Fibroblast of gingiva (primary cell): Measurements from ENCODE around the gene ORMDL2.
"Not testable (repeated sequence)": the region's sequence is repeated elsewhere in the genome, so short reads cannot be mapped to it uniquely, and the experiment has no call there.

Experiments used
- DNase-seq: peaks from one replicate; pipeline ENCODE4 v3.0.0-alpha.2; 2011; ENCODE audit warnings: low read depth

The ORMDL2 gene

GRCh38 chr12:55852740-55853139 lies 34.9 kb downstream of the ORMDL2 start:
- no peak for DNase-seq

GRCh38 chr12:55861396-55861795 lies 43.6 kb downstream of the ORMDL2 start:
- no peak for DNase-seq

- no peak for DNase-seq
Observed at GRCh38 chr12:55861871-55862270, 44.0 kb downstream of the ORMDL2 start.

GRCh38 chr12:55862286-55862685 lies 44.4 kb downstream of the ORMDL2 start:
- peak; percentile 28 for DNase-seq

DNA sequence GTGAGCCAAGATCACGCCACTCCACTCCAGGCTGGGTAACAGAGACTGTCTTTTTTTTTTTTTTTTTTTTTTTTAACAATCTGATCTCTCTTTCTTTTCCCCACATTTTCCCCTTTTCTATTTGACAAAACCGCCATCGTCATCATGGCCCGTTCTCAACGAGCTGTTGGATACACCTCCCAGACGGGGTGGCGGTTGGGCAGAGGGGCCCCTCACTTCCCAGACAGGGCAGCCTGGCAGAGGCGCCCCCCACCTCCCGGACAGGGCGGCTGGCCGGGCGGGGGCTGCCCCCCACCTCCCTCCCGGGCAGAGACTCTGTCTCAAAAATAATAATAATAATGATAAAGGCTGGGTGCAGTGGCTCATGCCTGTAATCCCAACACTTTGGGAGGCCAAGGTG lies 45.1 kb downstream of the ORMDL2 start:
- DNase-seq: not testable (repeated sequence)

GRCh38 chr12:55865327-55865726 lies 47.5 kb downstream of the ORMDL2 start:
- no peak for DNase-seq

DNA sequence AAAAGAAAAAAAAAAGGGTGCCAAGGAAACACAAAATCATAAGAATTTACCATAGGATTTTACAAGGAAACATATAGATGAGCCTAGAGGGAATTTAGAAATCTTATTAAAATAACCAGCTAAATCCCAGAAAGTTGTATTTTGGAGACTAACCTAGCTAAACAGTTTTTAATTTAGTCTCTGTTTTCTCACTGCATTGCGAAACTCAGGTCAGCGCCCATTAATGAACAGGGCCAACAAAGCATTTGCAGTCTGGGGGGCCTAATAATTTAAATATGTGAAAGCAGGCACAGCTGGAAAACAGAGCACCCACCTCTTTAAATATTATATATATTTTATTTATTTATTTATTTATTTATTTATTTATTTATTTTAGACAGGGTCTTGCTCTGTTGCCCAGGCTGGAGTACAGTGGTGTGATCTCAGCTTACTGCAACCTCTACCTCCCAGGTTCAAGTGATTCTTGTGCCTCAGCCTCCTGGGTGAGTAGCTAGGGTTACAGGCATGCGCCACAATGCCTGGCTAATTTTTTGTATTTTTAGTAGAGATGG lies 48.7 kb downstream of the ORMDL2 start:
- not testable (repeated sequence) for DNase-seq
